H1 (cell line): ENCODE results near the gene GRK5. TPM values are rescaled to one million over a fixed set of nuclear protein-coding genes. Genes with fewer than 3 reads are reported as not detected.

ENCODE experiments used
- CTCF ChIA-PET: fragments of 300-600 bp; sonication (Branson Sonifier 250); formaldehyde crosslinking; loops from one replicate; lab custom pipeline; 2021; ENCODE audit not compliant: partially characterized antibody; lab: Charles Lee
- POLR2A ChIA-PET: fragments of 300-600 bp; sonication (Branson Sonifier 250); formaldehyde crosslinking; loops from one replicate; lab custom pipeline; 2021; ENCODE audit warnings: inconsistent platforms; ENCODE audit not compliant: partially characterized antibody; lab: Charles Lee
- DNase-seq, 2 experiments: peaks; one replicate each; pipeline versions ENCODE4 v3.0.0 to v3.0.0-alpha.2; 2010 to 2022; ENCODE audit warnings: low spot score in 2 of 2, low read depth in 1 of 2, mixed read lengths in 1 of 2
- FAIRE-seq: peaks from 2 replicates; lab custom pipeline; 2011; peaks lifted over from hg19 to GRCh38; lab: Jason Lieb, UNC
- H2AFZ ChIP-seq: 2 replicates; pipeline ENCODE4 v1.8.1; 2012; ENCODE audit warnings: low read length, inconsistent platforms
- H2AK5ac ChIP-seq: 2 replicates; pipeline ENCODE4 v1.6.1; 2013; ENCODE audit warnings: low read depth, low read length
- H2BK120ac ChIP-seq: replicated peaks from 2 replicates; pipeline ENCODE3; 2013; ENCODE audit warnings: low read depth, low read length, inconsistent platforms
- H2BK12ac ChIP-seq: 2 replicates; pipeline ENCODE4 v1.6.1; 2013; ENCODE audit warnings: low read depth, low read length
- H2BK15ac ChIP-seq: 2 replicates; pipeline ENCODE4 v1.6.1; 2013; ENCODE audit warnings: low read length
- H2BK20ac ChIP-seq: 2 replicates; pipeline ENCODE4 v1.6.1; 2013; ENCODE audit warnings: low read length
- H2BK5ac ChIP-seq: 2 replicates; pipeline ENCODE4 v1.6.1; 2013; ENCODE audit warnings: low read depth, low read length
- H3K14ac ChIP-seq: 2 replicates; pipeline ENCODE4 v1.6.1; 2013; ENCODE audit warnings: inconsistent platforms; ENCODE audit not compliant: insufficient read length
- H3K18ac ChIP-seq: 2 replicates; pipeline ENCODE4 v1.6.1; 2013; ENCODE audit warnings: low read length; ENCODE audit errors: extremely low read depth
- H3K23ac ChIP-seq: 2 replicates; pipeline ENCODE4 v1.6.1; 2013; ENCODE audit warnings: inconsistent platforms; ENCODE audit not compliant: insufficient read length
- H3K23me2 ChIP-seq: 2 replicates; pipeline ENCODE4 v1.6.1; 2013; ENCODE audit warnings: low read depth, low read length
- H3K27ac ChIP-seq: 2 replicates; pipeline ENCODE4 v1.6.1; 2011; ENCODE audit warnings: low read depth, low read length, inconsistent platforms
- H3K27me3 ChIP-seq, 4 experiments: replicated peaks in 1 of 4; 1 replicate in 1 of 4; 2 replicates in 3 of 4; pipeline versions ENCODE4 v1.6.1 to v1.8.1; 2011 to 2013; ENCODE audit warnings: low read length in 3 of 4, mild to moderate bottlenecking in 3 of 4, inconsistent platforms in 2 of 4, mixed read lengths in 2 of 4, moderate library complexity in 1 of 4; ENCODE audit not compliant: control insufficient read depth in 3 of 4, insufficient read depth in 3 of 4; ENCODE audit errors: extremely low read depth in 1 of 4
- H3K36me3 ChIP-seq, 4 experiments: 2 replicates each; pipeline versions ENCODE4 v1.6.1 to v1.8.1; 2011 to 2013; ENCODE audit warnings: mild to moderate bottlenecking in 4 of 4, low read length in 3 of 4, moderate library complexity in 2 of 4, control low read depth in 1 of 4, inconsistent platforms in 1 of 4; ENCODE audit not compliant: insufficient read depth in 4 of 4, control insufficient read depth in 2 of 4
- H3K4ac ChIP-seq: replicated peaks from 2 replicates; pipeline ENCODE3; 2013; ENCODE audit warnings: low read length, low read depth, mixed read lengths, inconsistent platforms; ENCODE audit not compliant: insufficient read length
- H3K4me1 ChIP-seq, 4 experiments: replicated peaks in 1 of 4; 1 replicate in 1 of 4; 2 replicates in 3 of 4; pipeline versions ENCODE4 v1.6.1 to v1.8.1; 2011 to 2013; ENCODE audit warnings: low read length in 3 of 4, inconsistent platforms in 2 of 4, mixed read lengths in 1 of 4; ENCODE audit not compliant: insufficient read depth in 4 of 4, control insufficient read depth in 3 of 4
- H3K4me2 ChIP-seq, 2 experiments: 2 replicates each; pipeline versions ENCODE4 v1.6.1 to v1.8.1; 2011 to 2013; ENCODE audit warnings: low read depth in 2 of 2, low read length in 2 of 2, control low read depth in 1 of 2, inconsistent platforms in 1 of 2, mild to moderate bottlenecking in 1 of 2; ENCODE audit not compliant: insufficient read depth in 1 of 2
- H3K4me3 ChIP-seq, 4 experiments: fragments of 200-600, 300-600 bp in 1 of 4; sonication (generic), shearing (Covaris generic), sonication (Bioruptor Twin) in 1 of 4; 2 replicates each; pipeline versions ENCODE4 v1.5.1 to v1.8.1; 2011 to 2016; ENCODE audit warnings: low read length in 4 of 4, low read depth in 3 of 4, control low read depth in 2 of 4, inconsistent platforms in 2 of 4, mild to moderate bottlenecking in 2 of 4, mixed read lengths in 1 of 4, moderate library complexity in 1 of 4; ENCODE audit not compliant: insufficient read depth in 2 of 4; ENCODE audit errors: extremely low read depth in 1 of 4
- H3K56ac ChIP-seq: replicated peaks from 2 replicates; pipeline ENCODE3; 2013; ENCODE audit warnings: low read depth, mild to moderate bottlenecking, mixed read lengths, low read length, inconsistent platforms; ENCODE audit not compliant: insufficient read length
- H3K79me1 ChIP-seq: 2 replicates; pipeline ENCODE4 v1.6.1; 2013; ENCODE audit warnings: low read depth, low read length, control low read depth
- H3K79me2 ChIP-seq, 2 experiments: 2 replicates each; pipeline versions ENCODE4 v1.6.1 to v1.8.1; 2012 to 2013; ENCODE audit warnings: low read length in 2 of 2, mild to moderate bottlenecking in 2 of 2, inconsistent platforms in 1 of 2; ENCODE audit not compliant: insufficient read depth in 2 of 2, control insufficient read depth in 1 of 2
- H3K9ac ChIP-seq, 4 experiments: replicated peaks in 1 of 4; 1 replicate in 1 of 4; 2 replicates in 3 of 4; pipeline versions ENCODE4 v1.6.1 to v1.8.1; 2011 to 2013; ENCODE audit warnings: low read depth in 3 of 4, low read length in 3 of 4, control low read depth in 2 of 4, mild to moderate bottlenecking in 2 of 4, moderate library complexity in 2 of 4, inconsistent platforms in 1 of 4; ENCODE audit errors: extremely low read depth in 1 of 4
- H3K9me3 ChIP-seq, 2 experiments: 2 replicates each; pipeline versions ENCODE4 v1.6.1 to v1.8.1; 2012 to 2013; ENCODE audit warnings: mild to moderate bottlenecking in 2 of 2, moderate library complexity in 2 of 2, control low read depth in 1 of 2, inconsistent platforms in 1 of 2, low read depth in 1 of 2, low read length in 1 of 2, mixed read lengths in 1 of 2; ENCODE audit not compliant: insufficient read depth in 2 of 2
- H4K20me1 ChIP-seq, 2 experiments: replicated peaks in 1 of 2; 2 replicates each; pipeline versions ENCODE3 to v1.8.1; 2011 to 2013; ENCODE audit warnings: inconsistent platforms in 2 of 2, low read length in 2 of 2, mild to moderate bottlenecking in 1 of 2; ENCODE audit not compliant: insufficient read depth in 2 of 2, control insufficient read depth in 1 of 2
- H4K5ac ChIP-seq: 2 replicates; pipeline ENCODE4 v1.6.1; 2013; ENCODE audit warnings: low read length, low read depth, mixed read lengths, inconsistent platforms; ENCODE audit not compliant: insufficient read length
- H4K8ac ChIP-seq: 2 replicates; pipeline ENCODE4 v1.8.0; 2013; ENCODE audit warnings: mild to moderate bottlenecking, moderate library complexity, low read length, inconsistent platforms; ENCODE audit not compliant: insufficient read depth; ENCODE audit errors: extremely low read depth
- H4K91ac ChIP-seq: replicated peaks from 2 replicates; pipeline ENCODE3; 2013; ENCODE audit warnings: low read length, mixed read lengths, inconsistent platforms; ENCODE audit not compliant: insufficient read length
- ASH2L ChIP-seq: fragments of 200-600, 300-600 bp; sonication (generic); IDR thresholded peaks from one replicate; pipeline ENCODE4 v1.7.1; 2017; ENCODE audit warnings: low read length
- BCL11A ChIP-seq, 2 experiments: IDR thresholded peaks; one replicate each; pipeline ENCODE4 v1.6.1; 2011; ENCODE audit warnings: low read depth in 2 of 2, low read length in 2 of 2, mild to moderate bottlenecking in 2 of 2
- BRCA1 ChIP-seq: IDR thresholded peaks from 2 replicates; pipeline ENCODE4 v1.6.1; 2012; ENCODE audit warnings: low read depth, low read length, improper control_type of control experiment
- GABPA ChIP-seq: IDR thresholded peaks from 2 replicates; pipeline ENCODE4 v1.6.1; 2011; ENCODE audit warnings: mild to moderate bottlenecking, low read length, moderate library complexity, borderline replicate concordance; ENCODE audit not compliant: insufficient read depth
- HDAC6 ChIP-seq: IDR thresholded peaks from one replicate; pipeline ENCODE4 v1.7.1; 2012; ENCODE audit warnings: low read depth, mild to moderate bottlenecking, inconsistent platforms, low read length, moderate library complexity
- KDM1A ChIP-seq: fragments of 200-600, 300-600 bp; sonication (generic); IDR thresholded peaks from 2 replicates; pipeline ENCODE4 v1.7.1; 2016; ENCODE audit warnings: mild to moderate bottlenecking, low read length, borderline replicate concordance
- KDM4A ChIP-seq: IDR thresholded peaks from one replicate; pipeline ENCODE4 v1.7.1; 2012; ENCODE audit warnings: low read depth, mild to moderate bottlenecking, moderate library complexity, low read length, inconsistent platforms; ENCODE audit not compliant: severe bottlenecking
- KDM5A ChIP-seq: fragments of 200-600 bp; IDR thresholded peaks from 2 replicates; pipeline ENCODE4 v1.7.1; 2012; ENCODE audit warnings: mild to moderate bottlenecking, low read length, inconsistent platforms, mixed read lengths
- PHF8 ChIP-seq: fragments of 200-600 bp; sonication (generic); conservative IDR thresholded peaks from 2 replicates; pipeline ENCODE4 v1.7.1; 2012; ENCODE audit warnings: low read depth, mild to moderate bottlenecking, inconsistent platforms, low read length, moderate library complexity
- POU5F1 ChIP-seq: IDR thresholded peaks from 2 replicates; pipeline ENCODE4 v1.6.1; 2011; ENCODE audit warnings: low read depth, mild to moderate bottlenecking, low read length, moderate library complexity
- SP1 ChIP-seq: IDR thresholded peaks from 2 replicates; pipeline ENCODE4 v1.6.1; 2011; ENCODE audit warnings: low read depth, low read length
- ZNF274 ChIP-seq: IDR thresholded peaks from 2 replicates; pipeline ENCODE4 v1.7.0; 2012; ENCODE audit warnings: low read length, borderline replicate concordance; ENCODE audit errors: extremely low read depth
- WGBS, 2 experiments: shearing (Covaris generic) in 1 of 2; methylation state at CpG; one replicate each; pipeline versions ENCODE4 v1.1.6 to v1.1.7; 2013 to 2015; ENCODE audit warnings: low lambda C conversion rate in 2 of 2, mixed read lengths in 2 of 2, inconsistent platforms in 1 of 2, low coverage in 1 of 2, missing lambda C conversion rate in 1 of 2; ENCODE audit not compliant: insufficient replicate concordance in 2 of 2, insufficient coverage in 1 of 2, insufficient read length in 1 of 2; ENCODE audit errors: extremely low coverage in 1 of 2, missing lambda C conversion rate in 1 of 2; 5-methylcytosine and 5-hydroxymethylcytosine counted together
- polyA plus RNA-seq, 7 experiments: library from polyadenylated mRNA; depleted of rRNA in 3 of 7; stranded (reverse) in 5 of 7; unstranded in 2 of 7; fragments of >200 nt in 5 of 7; fragments of 200-250 nt in 2 of 7; gene quantifications; 1 replicate in 5 of 7; 2 replicates in 1 of 7; 4 replicates in 1 of 7; pipeline versions ENCODE4 v1.2.1 to v1.2.3, GENCODE V29; 2011 to 2013; ENCODE audit warnings: missing spikeins in 2 of 7, mixed read lengths in 2 of 7
- total RNA-seq: library from RNA; stranded (reverse); fragmentation: NEBNext Ultra II Directional; extraction: Animal tissue kit (Norgen Biotek cat#: 25700); gene quantifications from 2 replicates; pipeline ENCODE4 v1.2.1, GENCODE V29; 2021
- TF ChIP-seq, protein P1 (sequence below): IDR thresholded peaks from 2 replicates; pipeline ENCODE4 v1.6.1; 2012; ENCODE audit warnings: inconsistent platforms

GRK5 gene
- total and polyA plus RNA-seq, 2 of the 8 experiments (the other 6 are each of a cell fraction or from before 2014, with no cell fraction given): 0.54 to 2.5 TPM

- Histone ChIP-seq H3K23me2 (no peaks in the 10 kb centered on the region), H4K20me1 (no peaks in the 10 kb centered on the region), H3K4ac (no peak overlapping the region), H2AK5ac (no peak overlapping the region), H2BK5ac (no peak overlapping the region), H3K56ac (no peak overlapping the region), H2BK120ac (no peak overlapping the region), H2BK15ac (no peak overlapping the region), H3K4me2 (no peak overlapping the region), H3K27ac (no peak overlapping the region), H2BK20ac (no peak overlapping the region), H3K9me3 (no peaks in the 10 kb centered on the region), H2AFZ (no peak overlapping the region), H4K5ac (no peak overlapping the region), H4K8ac (no peak overlapping the region), H3K36me3 (no peaks in the 10 kb centered on the region), H3K27me3 (peaks cover 0 to under 1% (median 0%) of the 10 kb centered on the region in 4 experiments; a peak in 1 of 7 replicates), H3K4me1 (peaks cover 2 to 24% (median 11%) of the 10 kb centered on the region in 4 experiments; a peak in 6 of 7 replicates), H3K23ac (no peak overlapping the region), H3K9ac (no peak overlapping the region), H3K4me3 (no peak overlapping the region), H3K79me1 (no peaks in the 10 kb centered on the region), H4K91ac (no peak overlapping the region), H3K18ac (no peak overlapping the region), H3K79me2 (no peaks in the 10 kb centered on the region), H2BK12ac (no peak overlapping the region), H3K14ac (no peak overlapping the region)
- DNase-seq: no peak
- POLR2A ChIA-PET: no interaction called here
- WGBS, 2 experiments: 86% methylated on average over 4 of the region's 4 CpGs; no CpG with 5 or more reads in 1 of the 2 experiments
- CTCF ChIA-PET: interaction anchor here (0.7 to 4.3 kb wide), 5 partner anchors 9 to 223 kb away, joined by 3 to 19 read pairs (median 6); partner anchors contain the start of gene GRK5
- no peak for FAIRE-seq
- TF ChIP-seq GABPA: no peak
- TF ChIP-seq, protein P1, sequence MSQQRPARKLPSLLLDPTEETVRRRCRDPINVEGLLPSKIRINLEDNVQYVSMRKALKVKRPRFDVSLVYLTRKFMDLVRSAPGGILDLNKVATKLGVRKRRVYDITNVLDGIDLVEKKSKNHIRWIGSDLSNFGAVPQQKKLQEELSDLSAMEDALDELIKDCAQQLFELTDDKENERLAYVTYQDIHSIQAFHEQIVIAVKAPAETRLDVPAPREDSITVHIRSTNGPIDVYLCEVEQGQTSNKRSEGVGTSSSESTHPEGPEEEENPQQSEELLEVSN: no peak
- TF ChIP-seq BRCA1: no peak
- TF ChIP-seq HDAC6: no peak
- no peak for TF ChIP-seq ZNF274
- TF ChIP-seq PHF8: no peak
- TF ChIP-seq KDM5A: no peak
- no peak for TF ChIP-seq POU5F1
- no peak for TF ChIP-seq ASH2L
- no peak for TF ChIP-seq SP1
- TF ChIP-seq BCL11A (IDR thresholded peaks at IDR 0.05; ENCODE audit: low read depth in 2 of 2, low read length in 2 of 2): no peak
- no peak for TF ChIP-seq KDM4A
- no peak for TF ChIP-seq KDM1A
Measured at GRCh38 chr10:119221201-119221600, 13.8 kb downstream of the GRK5 start.
